Measurements from ENCODE around the gene ERC2.

ERC2 gene

GRCh38 chr3:56144805-56145204 is 323.5 kb downstream of the ERC2 start:
- TF ChIP-seq, protein P1, sequence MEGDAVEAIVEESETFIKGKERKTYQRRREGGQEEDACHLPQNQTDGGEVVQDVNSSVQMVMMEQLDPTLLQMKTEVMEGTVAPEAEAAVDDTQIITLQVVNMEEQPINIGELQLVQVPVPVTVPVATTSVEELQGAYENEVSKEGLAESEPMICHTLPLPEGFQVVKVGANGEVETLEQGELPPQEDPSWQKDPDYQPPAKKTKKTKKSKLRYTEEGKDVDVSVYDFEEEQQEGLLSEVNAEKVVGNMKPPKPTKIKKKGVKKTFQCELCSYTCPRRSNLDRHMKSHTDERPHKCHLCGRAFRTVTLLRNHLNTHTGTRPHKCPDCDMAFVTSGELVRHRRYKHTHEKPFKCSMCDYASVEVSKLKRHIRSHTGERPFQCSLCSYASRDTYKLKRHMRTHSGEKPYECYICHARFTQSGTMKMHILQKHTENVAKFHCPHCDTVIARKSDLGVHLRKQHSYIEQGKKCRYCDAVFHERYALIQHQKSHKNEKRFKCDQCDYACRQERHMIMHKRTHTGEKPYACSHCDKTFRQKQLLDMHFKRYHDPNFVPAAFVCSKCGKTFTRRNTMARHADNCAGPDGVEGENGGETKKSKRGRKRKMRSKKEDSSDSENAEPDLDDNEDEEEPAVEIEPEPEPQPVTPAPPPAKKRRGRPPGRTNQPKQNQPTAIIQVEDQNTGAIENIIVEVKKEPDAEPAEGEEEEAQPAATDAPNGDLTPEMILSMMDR (IDR thresholded peaks at IDR 0.05) = no peak

DNA sequence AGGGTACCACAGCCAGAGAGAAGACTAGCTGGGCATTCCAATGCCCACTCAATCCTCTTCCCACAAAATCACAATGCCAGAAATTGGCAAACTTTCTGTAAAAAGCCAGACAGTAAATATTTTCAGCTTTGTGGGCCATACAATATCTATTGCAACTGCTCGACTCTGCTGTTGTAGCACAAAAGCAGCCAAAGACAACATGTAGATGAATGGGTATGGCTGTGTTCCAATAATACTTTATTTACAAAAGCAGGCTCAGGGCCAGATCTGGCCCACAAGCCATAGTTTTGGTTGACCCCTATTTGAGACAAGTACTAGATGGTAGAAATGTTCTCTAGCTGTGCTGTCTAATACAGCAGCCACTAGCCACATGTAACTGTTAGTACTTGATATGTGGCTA is 330.9 kb downstream of the ERC2 start:
- no peak overlapping the region for H3K4me3 ChIP-seq (ENCODE audit: low read depth, low read length)
- H3K27me3 ChIP-seq (ENCODE audit: control insufficient read depth, insufficient read depth, low read length) = no peaks in the 10 kb centered on the region
- H3K4me1 ChIP-seq = no peaks in the 10 kb centered on the region
- TF ChIP-seq, protein P1 (IDR thresholded peaks at IDR 0.05) = no peak
- H3K27ac ChIP-seq = no peak overlapping the region
- no peak overlapping the region for H2AFZ ChIP-seq
- no peaks in the 10 kb centered on the region for H3K36me3 ChIP-seq (ENCODE audit: control insufficient read depth, insufficient read depth, low read length)
- no peaks in the 10 kb centered on the region for H3K79me2 ChIP-seq
- no peaks in the 10 kb centered on the region for H3K9me3 ChIP-seq (ENCODE audit: control insufficient read depth, low read length)
- H3K9ac ChIP-seq = no peak overlapping the region
- no peak overlapping the region for H3K4me2 ChIP-seq (ENCODE audit: low read length)

More at GRCh38 chr3:56144805-56145204, 323.5 kb downstream of the ERC2 start:
- Histone ChIP-seq H3K36me3 (ENCODE audit: control insufficient read depth, insufficient read depth, low read length) (no peaks in the 10 kb centered on the region), H3K4me1 (no peaks in the 10 kb centered on the region), H2AFZ (no peak overlapping the region), H3K9me3 (ENCODE audit: control insufficient read depth, low read length) (no peaks in the 10 kb centered on the region), H3K79me2 (no peaks in the 10 kb centered on the region), H3K4me3 (ENCODE audit: low read depth, low read length) (no peak overlapping the region), H3K27ac (no peak overlapping the region), H3K4me2 (ENCODE audit: low read length) (no peak overlapping the region), H3K27me3 (ENCODE audit: control insufficient read depth, insufficient read depth, low read length) (no peaks in the 10 kb centered on the region), H3K9ac (no peak overlapping the region)

DNA sequence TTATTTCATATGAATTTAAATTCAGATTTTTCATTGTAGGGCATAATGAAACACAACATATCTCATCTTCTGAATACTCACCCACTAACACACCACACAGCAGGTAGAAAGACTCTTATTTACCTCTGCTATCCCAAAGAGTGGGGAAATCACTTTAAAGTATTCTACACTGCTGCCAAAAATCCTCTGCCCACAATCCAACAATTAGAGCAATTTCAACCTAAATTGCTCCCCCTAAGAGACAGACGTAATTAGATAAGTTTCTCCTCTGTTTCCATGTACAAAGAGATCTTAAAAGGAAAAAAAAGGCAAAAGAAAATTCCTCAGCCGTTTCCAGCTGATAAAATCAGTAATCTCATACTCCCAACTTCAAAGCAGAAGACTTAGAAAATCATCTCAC is 331.8 kb downstream of the ERC2 start:
- H3K79me2 ChIP-seq = no peaks in the 10 kb centered on the region
- no peak overlapping the region for H3K4me3 ChIP-seq (ENCODE audit: low read depth, low read length)
- no peaks in the 10 kb centered on the region for H3K9me3 ChIP-seq (ENCODE audit: control insufficient read depth, low read length)
- TF ChIP-seq, protein P1 (IDR thresholded peaks at IDR 0.05) = no peak
- H3K4me1 ChIP-seq = no peaks in the 10 kb centered on the region
- no peak overlapping the region for H3K4me2 ChIP-seq (ENCODE audit: low read length)
- H3K27me3 ChIP-seq (ENCODE audit: control insufficient read depth, insufficient read depth, low read length) = no peaks in the 10 kb centered on the region
- no peak overlapping the region for H2AFZ ChIP-seq
- H3K36me3 ChIP-seq (ENCODE audit: control insufficient read depth, insufficient read depth, low read length) = no peaks in the 10 kb centered on the region
- no peak overlapping the region for H3K27ac ChIP-seq
- no peak overlapping the region for H3K9ac ChIP-seq

GRCh38 chr3:56135941-56136340 is 332.3 kb downstream of the ERC2 start:
- H3K36me3 ChIP-seq (ENCODE audit: control insufficient read depth, insufficient read depth, low read length) = no peaks in the 10 kb centered on the region
- no peaks in the 10 kb centered on the region for H3K4me1 ChIP-seq
- no peak overlapping the region for H3K9ac ChIP-seq
- H3K27me3 ChIP-seq (ENCODE audit: control insufficient read depth, insufficient read depth, low read length) = no peaks in the 10 kb centered on the region
- H3K4me2 ChIP-seq (ENCODE audit: low read length) = no peak overlapping the region
- H3K4me3 ChIP-seq (ENCODE audit: low read depth, low read length) = no peak overlapping the region
- no peaks in the 10 kb centered on the region for H3K79me2 ChIP-seq
- H3K27ac ChIP-seq = no peak overlapping the region
- H3K9me3 ChIP-seq (ENCODE audit: control insufficient read depth, low read length) = no peaks in the 10 kb centered on the region
- no peak overlapping the region for H2AFZ ChIP-seq
- TF ChIP-seq, protein P1 (IDR thresholded peaks at IDR 0.05) = no peak

DNA sequence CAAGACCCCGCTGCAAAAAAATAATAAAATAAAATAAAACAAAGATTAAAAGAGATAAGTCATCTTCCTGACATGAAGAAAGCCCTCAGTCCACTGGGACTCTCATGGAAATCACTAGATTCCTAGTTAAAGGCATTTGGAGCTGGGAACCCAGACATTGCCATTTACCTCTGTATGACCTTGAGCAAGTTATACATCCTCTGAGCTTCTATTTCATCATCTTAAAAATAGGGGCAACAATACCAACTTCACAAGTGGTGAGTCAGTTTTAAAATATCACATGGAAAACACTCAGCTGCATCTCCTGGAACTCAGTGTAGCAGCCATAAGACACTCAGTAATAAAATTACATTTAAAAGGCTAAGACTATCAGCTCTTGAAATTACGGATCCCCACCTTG is 334.8 kb downstream of the ERC2 start:
- H2AFZ ChIP-seq = no peak overlapping the region
- H3K79me2 ChIP-seq = no peaks in the 10 kb centered on the region
- H3K9me3 ChIP-seq (ENCODE audit: control insufficient read depth, low read length) = no peaks in the 10 kb centered on the region
- no peaks in the 10 kb centered on the region for H3K27me3 ChIP-seq (ENCODE audit: control insufficient read depth, insufficient read depth, low read length)
- no peaks in the 10 kb centered on the region for H3K4me1 ChIP-seq
- TF ChIP-seq, protein P1 (IDR thresholded peaks at IDR 0.05) = no peak
- H3K9ac ChIP-seq = no peak overlapping the region
- no peaks in the 10 kb centered on the region for H3K36me3 ChIP-seq (ENCODE audit: control insufficient read depth, insufficient read depth, low read length)
- H3K27ac ChIP-seq = no peak overlapping the region
- H3K4me2 ChIP-seq (ENCODE audit: low read length) = no peak overlapping the region
- no peak overlapping the region for H3K4me3 ChIP-seq (ENCODE audit: low read depth, low read length)
